Loucy (cell line): ENCODE data around the gene RPL41.

Experiments used
- H2AFZ ChIP-seq: fragments of 200-600 bp; sonication (generic); 2 replicates; pipeline ENCODE4 v1.6.0; 2016; ENCODE audit warnings: antibody characterized with exemption, mild to moderate bottlenecking, low read length, moderate library complexity
- H3F3A ChIP-seq: fragments of 200-600 bp; 2 replicates; pipeline ENCODE4 v1.6.0; 2016; ENCODE audit warnings: antibody characterized with exemption, low read depth, mild to moderate bottlenecking
- H3K27me3 ChIP-seq: fragments of 200-600 bp; sonication (generic); 2 replicates; pipeline ENCODE4 v1.6.1; 2014; ENCODE audit warnings: low read length, mild to moderate bottlenecking; ENCODE audit not compliant: insufficient read depth, poor library complexity, severe bottlenecking
- H3K36me3 ChIP-seq: fragments of 200-600 bp; sonication (generic); 2 replicates; pipeline ENCODE4 v1.6.1; 2016; ENCODE audit warnings: low read length; ENCODE audit not compliant: insufficient read depth
- H3K4me1 ChIP-seq: fragments of 200-600 bp; sonication (generic); 2 replicates; pipeline ENCODE4 v1.5.1; 2014; ENCODE audit warnings: low read length, mild to moderate bottlenecking; ENCODE audit not compliant: insufficient read depth, poor library complexity, severe bottlenecking
- H3K4me2 ChIP-seq: fragments of 200-600 bp; sonication (generic); 2 replicates; pipeline ENCODE4 v1.6.0; 2014; ENCODE audit warnings: antibody characterized with exemption, low read length, low read depth, mild to moderate bottlenecking; ENCODE audit not compliant: poor library complexity, severe bottlenecking
- H3K4me3 ChIP-seq: fragments of 200-600 bp; sonication (generic); 2 replicates; pipeline ENCODE4 v1.5.1; 2014; ENCODE audit warnings: low read length, mild to moderate bottlenecking, mixed read lengths; ENCODE audit not compliant: poor library complexity, severe bottlenecking
- H3K79me2 ChIP-seq: fragments of 200-600 bp; sonication (generic); 2 replicates; pipeline ENCODE4 v1.6.1; 2014; ENCODE audit warnings: low read length; ENCODE audit not compliant: insufficient read depth
- H3K9ac ChIP-seq: fragments of 200-600 bp; sonication (generic); 2 replicates; pipeline ENCODE4 v1.6.0; 2014; ENCODE audit warnings: mild to moderate bottlenecking, low read depth, low read length, moderate library complexity; ENCODE audit not compliant: poor library complexity, severe bottlenecking
- H3K9me2 ChIP-seq: fragments of 200-600 bp; sonication (generic); replicated peaks from 2 replicates; pipeline ENCODE4 v1.6.1; 2016; ENCODE audit warnings: low read depth, low read length, mixed read lengths
- H3K9me3 ChIP-seq: fragments of 200-600 bp; sonication (generic); 2 replicates; pipeline ENCODE4 v1.6.1; 2014; ENCODE audit warnings: mild to moderate bottlenecking, antibody characterized with exemption, low read length, low read depth; ENCODE audit not compliant: insufficient read depth
- H4K20me1 ChIP-seq: fragments of 200-600 bp; sonication (generic); 2 replicates; pipeline ENCODE4 v1.6.0; 2014; ENCODE audit warnings: antibody characterized with exemption, low read length, mild to moderate bottlenecking; ENCODE audit not compliant: insufficient read depth, poor library complexity, severe bottlenecking
- EZH2phosphoT487 ChIP-seq: fragments of 200-600 bp; IDR thresholded peaks from 2 replicates; pipeline ENCODE4 v1.6.1; 2018; ENCODE audit warnings: antibody characterized with exemption, mild to moderate bottlenecking, moderate library complexity, borderline replicate concordance
- TF ChIP-seq, protein P1 (sequence below): fragments of 200-600 bp; sonication (generic); conservative IDR thresholded peaks from 2 replicates; pipeline ENCODE4 v1.5.1; 2014; ENCODE audit warnings: mild to moderate bottlenecking, antibody characterized with exemption, low read length

The RPL41 gene

DNA sequence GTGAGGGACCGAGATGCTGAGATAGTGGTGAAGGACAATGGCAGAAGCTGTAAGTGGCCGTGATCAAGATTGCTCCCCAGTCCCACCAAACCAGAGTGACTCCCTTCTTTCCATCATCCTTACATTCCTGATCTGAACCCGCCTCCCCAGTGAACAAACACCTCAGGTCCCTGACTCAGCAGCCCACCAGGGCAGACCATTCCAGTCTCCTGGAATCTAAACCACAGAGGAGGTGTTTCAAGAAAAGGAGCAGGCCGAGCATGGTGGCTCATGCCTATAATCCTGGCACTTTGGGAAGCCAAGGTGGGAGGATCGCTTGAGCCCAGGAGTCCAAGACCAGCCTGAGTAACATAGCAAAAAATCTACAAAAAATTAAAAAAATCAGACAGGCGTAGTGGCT, 29.8 kb upstream of the RPL41 start:
- TF ChIP-seq, protein P1, sequence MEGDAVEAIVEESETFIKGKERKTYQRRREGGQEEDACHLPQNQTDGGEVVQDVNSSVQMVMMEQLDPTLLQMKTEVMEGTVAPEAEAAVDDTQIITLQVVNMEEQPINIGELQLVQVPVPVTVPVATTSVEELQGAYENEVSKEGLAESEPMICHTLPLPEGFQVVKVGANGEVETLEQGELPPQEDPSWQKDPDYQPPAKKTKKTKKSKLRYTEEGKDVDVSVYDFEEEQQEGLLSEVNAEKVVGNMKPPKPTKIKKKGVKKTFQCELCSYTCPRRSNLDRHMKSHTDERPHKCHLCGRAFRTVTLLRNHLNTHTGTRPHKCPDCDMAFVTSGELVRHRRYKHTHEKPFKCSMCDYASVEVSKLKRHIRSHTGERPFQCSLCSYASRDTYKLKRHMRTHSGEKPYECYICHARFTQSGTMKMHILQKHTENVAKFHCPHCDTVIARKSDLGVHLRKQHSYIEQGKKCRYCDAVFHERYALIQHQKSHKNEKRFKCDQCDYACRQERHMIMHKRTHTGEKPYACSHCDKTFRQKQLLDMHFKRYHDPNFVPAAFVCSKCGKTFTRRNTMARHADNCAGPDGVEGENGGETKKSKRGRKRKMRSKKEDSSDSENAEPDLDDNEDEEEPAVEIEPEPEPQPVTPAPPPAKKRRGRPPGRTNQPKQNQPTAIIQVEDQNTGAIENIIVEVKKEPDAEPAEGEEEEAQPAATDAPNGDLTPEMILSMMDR, result no peak
- no peak for TF ChIP-seq EZH2phosphoT487
- no peaks in the 10 kb centered on the region for H3K9me3 ChIP-seq
- no peaks in the 10 kb centered on the region for H3K27me3 ChIP-seq
- H3K4me2 ChIP-seq, result no peak overlapping the region
- no peaks in the 10 kb centered on the region for H3K9me2 ChIP-seq
- no peaks in the 10 kb centered on the region for H3K79me2 ChIP-seq
- no peaks in the 10 kb centered on the region for H3F3A ChIP-seq
- H4K20me1 ChIP-seq, result no peaks in the 10 kb centered on the region
- H3K36me3 ChIP-seq, result no peaks in the 10 kb centered on the region
- no peak overlapping the region for H2AFZ ChIP-seq
- no peaks in the 10 kb centered on the region for H3K4me1 ChIP-seq
- H3K9ac ChIP-seq, result no peak overlapping the region
- no peak overlapping the region for H3K4me3 ChIP-seq

DNA sequence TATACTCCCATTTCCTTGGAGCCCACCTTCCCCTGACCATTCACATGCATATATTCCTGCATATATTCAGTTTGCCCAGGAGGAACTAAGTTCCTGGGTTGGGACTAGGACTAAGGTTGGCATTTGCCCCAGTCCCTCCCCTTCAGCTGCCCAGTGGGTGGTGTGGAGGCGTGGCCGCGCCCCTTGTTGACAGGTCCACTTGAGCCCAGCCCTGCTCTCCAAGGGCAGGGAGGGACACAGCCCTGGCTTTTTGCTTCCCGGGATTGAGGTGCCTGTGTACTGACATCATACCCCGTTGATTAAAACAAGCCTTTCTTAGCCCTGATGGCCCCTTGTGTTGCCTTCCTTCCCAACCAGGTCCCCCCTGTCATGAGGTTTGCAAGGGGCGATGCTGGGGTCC, 29.2 kb upstream of the RPL41 start:
- Histone ChIP-seq H3K36me3 (no peaks in the 10 kb centered on the region), H3K4me2 (no peak overlapping the region), H3K4me3 (no peak overlapping the region), H3K4me1 (no peaks in the 10 kb centered on the region), H3K9me2 (no peaks in the 10 kb centered on the region), H3K9ac (no peak overlapping the region), H2AFZ (no peak overlapping the region), H4K20me1 (no peaks in the 10 kb centered on the region), H3K9me3 (no peaks in the 10 kb centered on the region), H3K27me3 (no peaks in the 10 kb centered on the region), H3F3A (no peaks in the 10 kb centered on the region), H3K79me2 (no peaks in the 10 kb centered on the region)
- no peak for TF ChIP-seq EZH2phosphoT487
- TF ChIP-seq, protein P1, result no peak

DNA sequence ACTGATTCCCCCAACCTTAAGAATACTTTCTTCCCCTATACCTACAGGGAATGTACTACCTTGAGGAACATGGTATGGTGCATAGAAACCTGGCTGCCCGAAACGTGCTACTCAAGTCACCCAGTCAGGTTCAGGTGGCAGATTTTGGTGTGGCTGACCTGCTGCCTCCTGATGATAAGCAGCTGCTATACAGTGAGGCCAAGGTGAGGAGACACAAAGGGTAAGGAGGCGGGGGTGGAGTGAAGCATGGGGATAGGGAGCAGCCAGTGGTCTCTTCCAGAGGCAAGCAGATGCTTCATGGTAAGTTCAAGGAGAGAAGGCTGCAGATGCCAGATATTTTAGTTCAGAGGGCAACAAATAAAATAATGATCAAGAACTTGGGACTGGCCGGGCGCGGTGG, 18.7 kb upstream of the RPL41 start:
- no peaks in the 10 kb centered on the region for H3K9me3 ChIP-seq
- no peak overlapping the region for H3K4me3 ChIP-seq
- no peak overlapping the region for H2AFZ ChIP-seq
- H3K36me3 ChIP-seq, result no peaks in the 10 kb centered on the region
- H3K9me2 ChIP-seq, result no peaks in the 10 kb centered on the region
- peaks cover 4% of the 10 kb centered on the region for H3K4me1 ChIP-seq
- TF ChIP-seq EZH2phosphoT487, result no peak
- TF ChIP-seq, protein P1, result no peak
- H3K79me2 ChIP-seq, result no peaks in the 10 kb centered on the region
- H3K27me3 ChIP-seq, result no peaks in the 10 kb centered on the region
- H3K4me2 ChIP-seq, result no peak overlapping the region
- H3F3A ChIP-seq, result no peaks in the 10 kb centered on the region
- no peaks in the 10 kb centered on the region for H4K20me1 ChIP-seq
- H3K9ac ChIP-seq, result no peak overlapping the region
